CD4-positive, alpha-beta T cell (primary cell): ENCODE data around the gene ALG12. TPM values are rescaled to one million over a fixed set of nuclear protein-coding genes. Genes with fewer than 3 reads are reported as not detected.
A peak's percentile ranks its signal among the peaks of the same experiment; 100 is the strongest.

ENCODE experiments used
- ATAC-seq: fragments of 200-7000 bp; cut with Tn5 transposase; one replicate; pipeline ENCODE4 v1.10.0; 2022; ENCODE audit warnings: mild to moderate bottlenecking; ENCODE audit not compliant: poor library complexity
- CTCF ChIA-PET: fragments of 350-600 bp; sonication (Branson Sonifier 250); formaldehyde crosslinking; loops from one replicate; lab custom pipeline; 2021; ENCODE audit warnings: antibody characterized with exemption, inconsistent platforms; lab: Charles Lee
- POLR2A ChIA-PET: fragments of 350-600 bp; sonication (Branson Sonifier 250); formaldehyde crosslinking; loops from one replicate; lab custom pipeline; 2021; ENCODE audit warnings: antibody characterized with exemption, inconsistent platforms; lab: Charles Lee
- DNase-seq, 14 experiments: peaks; one replicate each; pipeline ENCODE4 v3.0.0-alpha.2; 2013 to 2020; ENCODE audit warnings: mixed read lengths in 2 of 14
- H3K27ac ChIP-seq, 2 donors: one replicate each; pipeline versions ENCODE4 v1.5.1 to v1.7.0; 2013; ENCODE audit warnings: low read length in 2 of 2, low read depth in 1 of 2, mild to moderate bottlenecking in 1 of 2
- H3K27me3 ChIP-seq, 2 experiments: 1 replicate in 1 of 2; 2 replicates in 1 of 2; pipeline versions ENCODE4 v1.6.1 to v1.7.0; 2013; ENCODE audit warnings: low read length in 2 of 2, control low read depth in 1 of 2, mild to moderate bottlenecking in 1 of 2, moderate library complexity in 1 of 2; ENCODE audit not compliant: insufficient read depth in 2 of 2, control insufficient read depth in 1 of 2
- H3K36me3 ChIP-seq: one replicate; pipeline ENCODE4 v1.6.1; 2013; ENCODE audit warnings: low read length, control low read depth; ENCODE audit not compliant: insufficient read depth
- H3K4me1 ChIP-seq: one replicate; pipeline ENCODE4 v1.6.1; 2013; ENCODE audit warnings: low read length, control low read depth; ENCODE audit not compliant: insufficient read depth
- H3K4me3 ChIP-seq: one replicate; pipeline ENCODE4 v1.5.1; 2013; ENCODE audit warnings: mild to moderate bottlenecking, low read length, moderate library complexity
- H3K9me3 ChIP-seq, 2 experiments: 1 replicate in 1 of 2; 2 replicates in 1 of 2; pipeline versions ENCODE4 v1.6.1 to v1.7.0; 2013; ENCODE audit warnings: low read length in 2 of 2, mild to moderate bottlenecking in 2 of 2, control low read depth in 1 of 2, moderate library complexity in 1 of 2; ENCODE audit not compliant: control insufficient read depth in 1 of 2, insufficient read depth in 1 of 2
- H3K27ac Mint-ChIP-seq: one replicate; pipeline ENCODE4 v1.8.0; 2020; ENCODE audit warnings: mixed read lengths
- H3K27me3 Mint-ChIP-seq: one replicate; pipeline ENCODE4 v1.8.0; 2021; ENCODE audit warnings: mixed read lengths
- H3K36me3 Mint-ChIP-seq: one replicate; pipeline ENCODE4 v1.8.0; 2021; ENCODE audit warnings: low read depth, mixed read lengths
- H3K4me1 Mint-ChIP-seq: one replicate; pipeline ENCODE4 v1.8.0; 2021; ENCODE audit warnings: low read depth, mixed read lengths
- H3K4me3 Mint-ChIP-seq: one replicate; pipeline ENCODE4 v1.8.0; 2020; ENCODE audit warnings: mild to moderate bottlenecking, mixed read lengths
- H3K9me3 Mint-ChIP-seq: one replicate; pipeline ENCODE4 v1.8.0; 2020; ENCODE audit warnings: mixed read lengths
- intact Hi-C, 2 experiments: fragments of 100-400 bp; cut with DNase I in 1 of 2; cut with micrococcal nuclease in 1 of 2; formaldehyde crosslinking; loops; one replicate each; pipeline versions ENCODE4 v1.15.1 to v1.9.0; 2023 to 2025; cut with DNase I, micrococcal nuclease
- total RNA-seq, 174 experiments: library from RNA in 2 of 174; stranded (reverse) in 2 of 174; gene quantifications; one replicate each; pipeline ENCODE4 v1.2.3 and lab custom pipeline; 2021 to 2026
- TF ChIP-seq, protein P1 (sequence below): fragments of 200-600 bp; IDR thresholded peaks from one replicate; pipeline ENCODE4 v1.8.0; 2022; ENCODE audit warnings: antibody characterized with exemption, mild to moderate bottlenecking

The ALG12 gene
- total RNA-seq, 2 experiments from 2014 or later, result 13.5 to 14.6 TPM

- Histone ChIP-seq H3K36me3 (no peaks in the 10 kb centered on the region), H3K9me3 (peaks cover 0 to 5% of the 10 kb centered on the region in 2 experiments), H3K27ac (peak overlapping the region; percentile 86 to 88), H3K27me3 (no peaks in the 10 kb centered on the region), H3K4me3 (peak overlapping the region; percentile 55), H3K4me1 (peaks cover 68% of the 10 kb centered on the region)
- peak overlapping the region; percentile 74 for H3K27ac Mint-ChIP-seq
- ChIA-PET CTCF (no interaction called here), POLR2A (interaction anchor here (2.2 to 3.2 kb wide), 4 partner anchors 9 to 32 kb away, joined by 9 to 92 read pairs (median 24); partner anchors contain the start of gene PIM3)
- no peaks in the 10 kb centered on the region for H3K9me3 Mint-ChIP-seq
- H3K36me3 Mint-ChIP-seq, result no peaks in the 10 kb centered on the region
- DNase-seq, result peak; percentile 68 to 96 (median 91)
- H3K27me3 Mint-ChIP-seq, result no peaks in the 10 kb centered on the region
- TF ChIP-seq, protein P1, sequence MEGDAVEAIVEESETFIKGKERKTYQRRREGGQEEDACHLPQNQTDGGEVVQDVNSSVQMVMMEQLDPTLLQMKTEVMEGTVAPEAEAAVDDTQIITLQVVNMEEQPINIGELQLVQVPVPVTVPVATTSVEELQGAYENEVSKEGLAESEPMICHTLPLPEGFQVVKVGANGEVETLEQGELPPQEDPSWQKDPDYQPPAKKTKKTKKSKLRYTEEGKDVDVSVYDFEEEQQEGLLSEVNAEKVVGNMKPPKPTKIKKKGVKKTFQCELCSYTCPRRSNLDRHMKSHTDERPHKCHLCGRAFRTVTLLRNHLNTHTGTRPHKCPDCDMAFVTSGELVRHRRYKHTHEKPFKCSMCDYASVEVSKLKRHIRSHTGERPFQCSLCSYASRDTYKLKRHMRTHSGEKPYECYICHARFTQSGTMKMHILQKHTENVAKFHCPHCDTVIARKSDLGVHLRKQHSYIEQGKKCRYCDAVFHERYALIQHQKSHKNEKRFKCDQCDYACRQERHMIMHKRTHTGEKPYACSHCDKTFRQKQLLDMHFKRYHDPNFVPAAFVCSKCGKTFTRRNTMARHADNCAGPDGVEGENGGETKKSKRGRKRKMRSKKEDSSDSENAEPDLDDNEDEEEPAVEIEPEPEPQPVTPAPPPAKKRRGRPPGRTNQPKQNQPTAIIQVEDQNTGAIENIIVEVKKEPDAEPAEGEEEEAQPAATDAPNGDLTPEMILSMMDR, result no peak
- intact Hi-C loops, result loop anchor here (5.0 to 10.0 kb wide), 2 partner anchors 257 to 260 kb away; no protein-coding TSS in a partner anchor
- peaks cover 26% of the 10 kb centered on the region for H3K4me1 Mint-ChIP-seq
- H3K4me3 Mint-ChIP-seq, result peak overlapping the region; percentile 7
- peak; percentile 15 for ATAC-seq
These were observed 16.8 kb upstream of the ALG12 start for GRCh38 chr22:49934891-49935557.

DNA sequence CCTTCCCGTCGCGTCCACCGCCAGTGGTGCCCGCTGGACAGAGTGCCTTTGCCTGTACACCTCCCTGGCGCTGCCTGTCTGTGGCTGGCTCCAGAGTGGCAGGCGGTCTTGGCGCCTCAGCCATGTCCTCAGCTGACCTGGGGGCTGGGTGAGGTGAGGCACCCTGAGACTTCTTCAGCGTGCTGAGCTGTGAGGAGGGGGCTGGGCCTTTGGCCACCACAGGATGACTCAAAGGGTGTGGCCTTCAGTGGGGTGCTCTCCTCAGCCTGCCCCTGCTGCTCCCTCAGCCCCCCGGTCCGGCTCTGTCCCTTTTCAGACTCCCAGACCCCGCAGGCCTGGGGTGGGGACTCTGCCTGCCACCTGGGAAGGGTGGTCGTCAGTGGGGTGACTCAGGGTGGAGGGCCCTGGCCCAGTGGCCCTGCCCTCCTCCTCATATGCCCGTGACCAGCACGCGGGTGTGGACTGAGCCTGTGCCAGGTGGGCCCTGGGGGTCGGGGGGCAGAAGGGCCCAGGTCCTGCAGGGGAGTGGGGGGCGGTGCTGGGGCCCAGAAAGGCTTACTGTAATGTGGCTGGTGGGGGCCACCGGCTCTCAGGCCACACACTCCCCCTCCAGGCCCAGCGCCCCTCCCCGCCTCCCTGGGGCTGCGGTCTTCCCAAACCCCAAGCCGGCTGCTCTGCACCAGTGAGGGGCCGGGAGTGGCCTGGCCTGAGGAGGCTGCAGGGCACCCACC is 16.1 kb upstream of the ALG12 start:
- ATAC-seq, result no peak
- Mint-ChIP-seq H3K4me3 (peak overlapping the region; percentile 54), H3K27me3 (no peaks in the 10 kb centered on the region), H3K27ac (peak overlapping the region; percentile 74), H3K36me3 (no peaks in the 10 kb centered on the region), H3K4me1 (peaks cover 26% of the 10 kb centered on the region), H3K9me3 (no peaks in the 10 kb centered on the region)
- H3K27ac ChIP-seq, result peak overlapping the region; percentile 86 to 88
- intact Hi-C loops, result loop anchor here in 1 of 2 experiments (10.0 kb wide), 1 partner anchor 260 kb away; no protein-coding TSS in a partner anchor
- peak in 7 of 14 experiments; percentile 32 to 82 (median 46) for DNase-seq
- ChIA-PET CTCF (interaction anchor here (2.5 kb wide), 1 partner anchor 96 kb away, joined by 14 read pairs; no protein-coding TSS in a partner anchor), POLR2A (interaction anchor here (1.8 to 2.3 kb wide), 2 partner anchors 27 to 33 kb away, joined by 8 to 14 read pairs; partner anchors contain the start of gene PIM3)
- no peaks in the 10 kb centered on the region for H3K36me3 ChIP-seq
- no peaks in the 10 kb centered on the region for H3K27me3 ChIP-seq
- TF ChIP-seq, protein P1, result no peak
- peak overlapping the region; percentile 55 for H3K4me3 ChIP-seq
- peaks cover 0 to 5% of the 10 kb centered on the region in 2 experiments for H3K9me3 ChIP-seq
- peaks cover 69% of the 10 kb centered on the region for H3K4me1 ChIP-seq
